HepG2 (cell line): ENCODE data around the gene CHRD. TPM values are rescaled to one million over a fixed set of nuclear protein-coding genes. Genes with fewer than 3 reads are reported as not detected.

Experiments
- ATAC-seq: fragments of 200-7000 bp; cut with Tn5 transposase; 3 replicates; pipeline ENCODE4 v1.9.1; 2020; ENCODE audit warnings: mild to moderate bottlenecking, moderate library complexity
- BruUV-seq: library from RNA; stranded (reverse); fragments of 400-500 nt; replicated peaks from 2 replicates; lab custom pipeline; 2021; lab: Mats Ljungman, UMichigan
- CTCF ChIA-PET: fragments of 300-600 bp; formaldehyde crosslinking; extraction: SDS; loops from one replicate; lab custom pipeline; 2021; ENCODE audit warnings: low total read pairs, inconsistent platforms, low intra/inter-chr PET ratio; lab: Yijun Ruan, JAX
- POLR2A ChIA-PET: fragments of 350-600 bp; sonication (Branson Sonifier 250); formaldehyde crosslinking; loops from one replicate; lab custom pipeline; 2020; ENCODE audit warnings: antibody characterized with exemption, inconsistent platforms; lab: Yijun Ruan, JAX
- DNase-seq: peaks from one replicate; pipeline ENCODE4 v3.0.0-alpha.2; 2015; ENCODE audit warnings: low spot score
- FAIRE-seq: peaks from 3 replicates; lab custom pipeline; 2011; peaks lifted over from hg19 to GRCh38; lab: Jason Lieb, UNC
- H2AFZ ChIP-seq: one replicate; pipeline ENCODE4 v1.6.1; 2011; ENCODE audit warnings: low read length, inconsistent platforms
- H3K27ac ChIP-seq: fragments of 300-600 bp; 3 replicates; pipeline ENCODE4 v1.8.0; 2011; ENCODE audit warnings: mixed run types, mild to moderate bottlenecking, mixed read lengths, low read length, inconsistent platforms; ENCODE audit not compliant: insufficient read depth; ENCODE audit errors: extremely low read length
- H3K27me3 ChIP-seq, 2 experiments: fragments of 200-600 bp in 1 of 2; 2 replicates in 1 of 2; 3 replicates in 1 of 2; pipeline versions ENCODE4 v1.6.0 to v1.8.0; 2011; ENCODE audit warnings: low read length in 2 of 2, mild to moderate bottlenecking in 2 of 2, moderate library complexity in 2 of 2, inconsistent platforms in 1 of 2; ENCODE audit not compliant: insufficient read depth in 2 of 2, control insufficient read depth in 1 of 2
- H3K36me3 ChIP-seq, 2 experiments: fragments of 200-600 bp in 1 of 2; replicated peaks in 1 of 2; 2 replicates in 1 of 2; 3 replicates in 1 of 2; pipeline versions ENCODE4 v1.5.1 to v1.8.0; 2011; ENCODE audit warnings: low read length in 2 of 2, inconsistent platforms in 1 of 2; ENCODE audit not compliant: insufficient read depth in 2 of 2, control insufficient read depth in 1 of 2
- H3K4me1 ChIP-seq: 2 replicates; pipeline ENCODE4 v1.5.1; 2012; ENCODE audit warnings: low read length, inconsistent platforms; ENCODE audit not compliant: insufficient read depth
- H3K4me2 ChIP-seq: 2 replicates; pipeline ENCODE4 v1.6.0; 2011; ENCODE audit warnings: low read depth, low read length, inconsistent platforms
- H3K4me3 ChIP-seq, 3 experiments: fragments of 200-600 bp in 1 of 3; sonication (generic), shearing (Covaris generic) in 1 of 3; replicated peaks in 1 of 3; 2 replicates each; pipeline ENCODE4 v1.5.1; 2011 to 2016; ENCODE audit warnings: low read length in 3 of 3, inconsistent platforms in 2 of 3, low read depth in 2 of 3, mild to moderate bottlenecking in 2 of 3, control low read depth in 1 of 3, mixed read lengths in 1 of 3; ENCODE audit not compliant: insufficient read depth in 1 of 3
- H3K79me2 ChIP-seq: one replicate; pipeline ENCODE4 v1.6.1; 2011; ENCODE audit warnings: low read length, inconsistent platforms; ENCODE audit not compliant: insufficient read depth
- H3K9ac ChIP-seq: 2 replicates; pipeline ENCODE4 v1.6.0; 2011; ENCODE audit warnings: mild to moderate bottlenecking, low read depth, low read length, inconsistent platforms; ENCODE audit not compliant: insufficient read depth
- H3K9me3 ChIP-seq: 2 replicates; pipeline ENCODE4 v1.5.1; 2012; ENCODE audit warnings: mild to moderate bottlenecking, low read length
- H4K20me1 ChIP-seq: 2 replicates; pipeline ENCODE4 v1.6.0; 2011; ENCODE audit warnings: inconsistent platforms, mild to moderate bottlenecking, low read length, moderate library complexity; ENCODE audit not compliant: insufficient read depth
- AGO2 ChIP-seq: fragments of 200-400 bp; formaldehyde crosslinking; optimal IDR thresholded peaks from 2 replicates; pipeline ENCODE3; 2017; ENCODE audit warnings: mild to moderate bottlenecking, low read depth, low read length, moderate library complexity
- ATM ChIP-seq: fragments of 450-650 bp; IDR thresholded peaks from 2 replicates; pipeline ENCODE4 v1.7.1; 2017; ENCODE audit warnings: mild to moderate bottlenecking, borderline replicate concordance
- FOSL2 ChIP-seq: sonication (generic); formaldehyde crosslinking; IDR thresholded peaks from 2 replicates; pipeline ENCODE4 v1.4.0; 2020; ENCODE audit warnings: missing genetic modification reagents
- FOXM1 ChIP-seq: sonication (generic); formaldehyde crosslinking; IDR thresholded peaks from 2 replicates; pipeline ENCODE4 v1.5.0; 2020; ENCODE audit warnings: missing genetic modification reagents
- GLI4 ChIP-seq: sonication (generic); formaldehyde crosslinking; IDR thresholded peaks from 2 replicates; pipeline ENCODE4 v1.5.1; 2020; ENCODE audit warnings: missing genetic modification reagents, mild to moderate bottlenecking, moderate library complexity, borderline replicate concordance
- HNF4A ChIP-seq: sonication (generic); formaldehyde crosslinking; IDR thresholded peaks from 2 replicates; pipeline ENCODE4 v1.4.0; 2020; ENCODE audit warnings: missing genetic modification reagents
- JARID2 ChIP-seq: sonication (generic); formaldehyde crosslinking; IDR thresholded peaks from 2 replicates; pipeline ENCODE4 v1.8.1; 2023; ENCODE audit warnings: missing genetic modification reagents, inconsistent platforms; ENCODE audit not compliant: insufficient replicate concordance
- POLR2A ChIP-seq, 2 experiments: IDR thresholded peaks; 2 replicates each; pipeline ENCODE4 v1.6.1; 2011; ENCODE audit warnings: low read depth in 2 of 2, low read length in 2 of 2, mild to moderate bottlenecking in 1 of 2, moderate library complexity in 1 of 2; ENCODE audit not compliant: insufficient read depth in 1 of 2
- SRSF1 ChIP-seq: fragments of 200-400 bp; formaldehyde crosslinking; optimal IDR thresholded peaks from 2 replicates; pipeline ENCODE3; 2017; ENCODE audit warnings: mild to moderate bottlenecking, low read depth, low read length, moderate library complexity
- ZBTB33 ChIP-seq: sonication (generic); formaldehyde crosslinking; IDR thresholded peaks from 2 replicates; pipeline ENCODE4 v1.4.0; 2020; ENCODE audit warnings: missing genetic modification reagents
- ZNF121 ChIP-seq: sonication (generic); formaldehyde crosslinking; IDR thresholded peaks from 2 replicates; pipeline ENCODE4 v1.5.0; 2020; ENCODE audit warnings: mild to moderate bottlenecking, missing genetic modification reagents
- ZNF276 ChIP-seq: sonication (generic); formaldehyde crosslinking; IDR thresholded peaks from 2 replicates; pipeline ENCODE4 v1.4.0; 2020; ENCODE audit warnings: mild to moderate bottlenecking, low read depth, missing genetic modification reagents
- ZNF468 ChIP-seq: sonication (generic); formaldehyde crosslinking; IDR thresholded peaks from 2 replicates; pipeline ENCODE4 v1.8.0; 2022; ENCODE audit warnings: mild to moderate bottlenecking, moderate library complexity, missing genetic modification reagents
- ZNF674 ChIP-seq: sonication (generic); formaldehyde crosslinking; IDR thresholded peaks from 2 replicates; pipeline ENCODE4 v1.5.0; 2020; ENCODE audit warnings: low read depth, mild to moderate bottlenecking, missing genetic modification reagents
- ZZZ3 ChIP-seq: sonication (generic); formaldehyde crosslinking; IDR thresholded peaks from 2 replicates; pipeline ENCODE4 v1.4.0; 2020; ENCODE audit warnings: missing genetic modification reagents, mild to moderate bottlenecking, borderline replicate concordance
- WGBS: methylation state at CpG from one replicate; pipeline ENCODE4 v1.1.6; 2017; ENCODE audit warnings: low lambda C conversion rate; 5-methylcytosine and 5-hydroxymethylcytosine counted together
- in situ Hi-C: cut with HindIII; loops from 2 replicates; pipeline ENCODE4 v1.10.0; 2017; ENCODE audit warnings: low pct_unique_long_range_greater_than_20kb; ENCODE audit not compliant: extremely low pct_ligation_motif_present
- intact Hi-C: fragments of 100-400 bp; cut with micrococcal nuclease; formaldehyde crosslinking; loops from one replicate; pipeline ENCODE4 v1.10.0; 2022; ENCODE audit not compliant: unreplicated experiment
- polyA plus RNA-seq, 8 experiments: library from polyadenylated mRNA; depleted of rRNA in 3 of 8; stranded (reverse) in 7 of 8; unstranded in 1 of 8; fragments of >200 nt; fragmentation: Illumina TruSeq in 4 of 8; extraction: Trizol in 4 of 8; gene quantifications; 2 replicates each; pipeline versions ENCODE4 v1.2.1 to v1.2.3, GENCODE V29; 2011 to 2016; ENCODE audit warnings: low read depth in 4 of 8, missing spikeins in 1 of 8, mixed read lengths in 1 of 8; ENCODE audit not compliant: insufficient read depth in 1 of 8
- total RNA-seq, 5 experiments: library from RNA; depleted of rRNA; stranded (reverse); fragments of >200 nt; fragmentation: Illumina TruSeq; extraction: Trizol; gene quantifications; 2 replicates each; pipeline ENCODE4 v1.2.3, GENCODE V29; 2016; ENCODE audit warnings: low read depth in 1 of 5

CHRD gene
- total and polyA plus RNA-seq, 2 of the 13 experiments (the other 11 are each of a cell fraction or from before 2014, with no cell fraction given): 22.2 to 35.2 TPM

- Histone ChIP-seq H3K9me3 (no peaks in the 10 kb centered on the region), H3K27me3 (no peaks in the 10 kb centered on the region; a peak in 1 of 5 replicates), H2AFZ (no peak overlapping the region), H3K79me2 (peaks cover 16% of the 10 kb centered on the region), H3K36me3 (peaks cover 29 to 54% of the 10 kb centered on the region in 2 experiments), H4K20me1 (peaks cover 19% of the 10 kb centered on the region; the same call in 1 of the 2 replicates), H3K4me1 (peaks cover 18% of the 10 kb centered on the region), H3K27ac (no peak overlapping the region), H3K9ac (no peak overlapping the region), H3K4me3 (no peak overlapping the region), H3K4me2 (no peak overlapping the region)
- intact Hi-C loops (no loop called here), in situ Hi-C loops (no loop called here)
- ATAC-seq: no peak
- no peak for TF ChIP-seq POLR2A (IDR thresholded peaks at IDR 0.05; ENCODE audit: insufficient read depth in 1 of 2, low read depth in 2 of 2, low read length in 2 of 2)
- no peak for TF ChIP-seq ATM
- no peak for TF ChIP-seq ZNF674 (CRISPR knock-in tag)
- no peak for TF ChIP-seq GLI4 (CRISPR knock-in tag)
- POLR2A ChIA-PET: interaction anchor here (1.0 to 1.4 kb wide), 2 partner anchors 15 to 17 kb away, joined by 3 read pairs; no protein-coding TSS in a partner anchor
- no TSS peak for BruUV-seq
- 88% methylated on average over 3 of the region's 3 CpGs for WGBS
- CTCF ChIA-PET: no interaction called here
- no peak for DNase-seq
- FAIRE-seq: no peak
These were observed 46.2 kb upstream of the CHRD start for GRCh38 chr3:184333700-184334099.

GRCh38 chr3:184334470-184335158, 45.2 kb upstream of the CHRD start:
- no peak; the same call in 2 of the 3 replicates for ATAC-seq
- TF ChIP-seq SRSF1 (peak; percentile 38), ZNF468 (no peak), FOXM1 (CRISPR knock-in tag) (no peak), ZZZ3 (CRISPR knock-in tag) (no peak), HNF4A (CRISPR knock-in tag) (no peak), JARID2 (no peak), FOSL2 (peak; percentile 26; the same call in 1 of the 2 replicates), AGO2 (peak; percentile 89), ZNF276 (no peak), ZNF121 (no peak), ZBTB33 (CRISPR knock-in tag) (peak; percentile 44; the same call in 1 of the 2 replicates)

More at GRCh38 chr3:184334470-184335158, 45.2 kb upstream of the CHRD start:
- H3K27ac ChIP-seq: no peak overlapping the region
- FAIRE-seq: no peak
- intact Hi-C loops (no loop called here), in situ Hi-C loops (no loop called here)
- no TSS peak for BruUV-seq
- DNase-seq: no peak
- ChIA-PET POLR2A (interaction anchor here (1.0 to 1.4 kb wide), 2 partner anchors 11 to 16 kb away, joined by 3 to 5 read pairs; no protein-coding TSS in a partner anchor), CTCF (no interaction called here)
- no peak overlapping the region for H3K4me2 ChIP-seq
- peaks cover 16% of the 10 kb centered on the region for H3K79me2 ChIP-seq
- 96% methylated on average over 11 of the region's 15 CpGs for WGBS
- H3K4me3 ChIP-seq: no peak overlapping the region
- no peaks in the 10 kb centered on the region; a peak in 1 of 5 replicates for H3K27me3 ChIP-seq
- no peaks in the 10 kb centered on the region for H3K9me3 ChIP-seq
- H3K4me1 ChIP-seq: peaks cover 18% of the 10 kb centered on the region
- peaks cover 19% of the 10 kb centered on the region; the same call in 1 of the 2 replicates for H4K20me1 ChIP-seq
- H2AFZ ChIP-seq: no peak overlapping the region
- H3K9ac ChIP-seq: no peak overlapping the region
- peaks cover 25 to 45% of the 10 kb centered on the region in 2 experiments for H3K36me3 ChIP-seq
